IPS-NIHi7 (cell line): Measurements from ENCODE around the gene CD55.

Source experiments
- DNase-seq: peaks from one replicate; pipeline ENCODE4 v3.0.0; 2012; ENCODE audit warnings: mixed read lengths; ENCODE audit errors: extremely low spot score

Gene CD55

DNA sequence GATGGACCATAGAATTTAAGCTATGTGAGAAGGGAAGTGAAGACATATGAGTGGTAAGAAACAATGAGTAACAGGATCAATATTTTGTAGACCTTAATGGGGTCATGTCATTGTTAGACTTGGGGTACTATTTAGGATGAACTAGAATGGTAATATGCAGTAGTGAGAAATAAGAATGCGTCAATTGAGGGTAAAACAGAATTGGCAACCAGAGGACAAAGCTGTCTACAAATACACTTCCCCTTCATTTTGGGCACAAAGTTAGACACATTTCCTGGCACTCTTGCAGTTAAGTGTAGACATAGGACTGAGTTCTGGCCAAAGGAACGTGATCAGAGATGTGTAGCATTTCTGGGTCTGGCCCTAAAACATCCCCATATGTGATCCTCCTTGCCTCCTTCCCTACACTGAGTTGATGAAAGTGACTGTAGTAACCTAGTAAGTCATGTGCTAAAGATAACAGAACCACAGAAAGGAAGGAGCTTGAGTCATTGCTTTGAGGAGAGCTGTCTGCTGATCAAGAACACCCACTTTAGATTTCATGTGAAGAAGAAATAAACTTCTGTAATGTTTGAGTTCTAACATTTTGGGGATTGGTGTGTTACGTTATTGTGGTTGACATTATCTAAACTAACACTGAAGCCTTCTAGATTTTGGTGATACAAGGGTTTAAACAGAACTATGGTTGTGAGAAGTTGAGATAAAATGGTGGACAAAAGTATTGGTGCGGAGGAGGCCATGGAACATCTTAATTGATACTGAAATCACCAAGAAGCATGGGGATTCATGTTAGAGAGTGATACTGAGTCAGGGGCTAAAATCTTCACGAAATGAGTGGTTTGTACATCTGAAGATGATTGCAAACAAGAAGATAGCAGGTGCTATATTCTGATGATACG, 41.7 kb downstream of the CD55 start:
- DNase-seq = no peak

DNA sequence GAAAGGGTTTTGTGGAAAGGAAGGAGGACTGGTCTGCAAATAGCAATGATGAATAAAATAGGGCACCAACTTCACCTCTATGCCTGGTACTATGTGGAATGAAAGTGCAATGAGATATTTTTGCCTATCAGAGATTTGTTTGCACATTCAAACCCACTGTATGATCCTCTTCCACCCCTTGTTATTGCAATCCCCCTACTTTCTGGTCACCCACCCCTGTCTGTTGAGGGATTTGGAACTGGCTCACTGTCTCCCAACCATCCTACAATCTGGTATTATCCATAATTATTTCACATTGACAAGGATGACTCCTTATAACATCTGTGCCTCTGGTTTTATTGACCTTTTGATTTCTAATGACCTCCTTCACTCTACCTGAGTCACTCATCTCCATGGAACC, 42.4 kb downstream of the CD55 start:
- no peak for DNase-seq

DNA sequence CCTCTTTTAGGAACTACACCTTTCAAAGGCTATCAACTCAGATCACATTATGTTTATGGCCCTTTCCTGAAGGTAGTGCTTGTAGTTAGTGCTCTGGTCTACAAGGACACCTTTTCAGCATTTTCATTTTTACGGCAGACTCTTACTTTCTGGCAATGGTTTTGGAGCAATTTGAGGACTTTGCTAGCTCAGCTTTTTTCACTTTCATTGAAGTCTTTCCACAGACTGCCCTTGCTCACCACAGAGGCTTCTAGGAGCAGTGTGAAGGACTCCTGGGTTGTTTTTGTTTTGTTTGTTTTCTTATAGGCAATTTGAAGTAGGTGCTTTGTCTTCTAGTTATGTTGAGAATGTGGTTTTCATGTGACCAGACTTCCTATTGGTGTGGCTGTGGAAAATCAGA, 43.1 kb downstream of the CD55 start:
- no peak for DNase-seq

DNA sequence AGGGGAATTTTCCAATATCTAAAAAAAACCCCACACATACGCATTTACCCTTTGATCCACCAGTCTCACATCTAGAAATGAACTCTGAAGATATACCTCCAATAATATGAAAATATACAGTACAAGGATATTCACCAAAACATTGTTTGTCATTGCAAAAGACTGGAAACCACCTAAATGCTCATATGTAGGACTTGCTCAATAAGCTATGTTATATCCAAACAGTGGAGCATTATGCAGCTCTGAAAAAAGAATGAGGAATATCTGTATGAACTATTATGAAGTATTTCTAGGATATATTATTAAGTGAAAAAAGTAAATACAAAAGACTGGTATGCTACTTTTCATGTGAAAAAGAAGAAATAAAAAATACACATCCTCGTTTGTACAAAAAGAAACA, 43.6 kb downstream of the CD55 start:
- no peak for DNase-seq

DNA sequence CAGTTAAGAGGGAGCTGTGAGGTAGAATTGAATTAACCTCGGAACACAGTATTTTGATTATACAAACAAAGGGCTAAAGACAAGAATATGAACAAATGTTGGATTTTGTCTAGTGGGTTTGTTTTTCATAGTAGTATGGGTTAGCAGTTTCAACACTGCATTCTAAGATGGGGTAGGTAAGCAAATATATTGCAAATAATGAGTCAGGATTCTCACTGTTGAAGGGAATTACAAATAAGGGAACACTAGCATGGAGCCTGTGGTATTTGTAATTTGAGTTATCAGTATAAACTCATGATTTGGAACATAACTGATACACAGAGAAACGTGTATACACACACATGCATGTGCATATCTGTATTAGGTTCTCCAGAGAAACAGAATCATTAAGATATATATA, 44.5 kb downstream of the CD55 start:
- no peak for DNase-seq

DNA sequence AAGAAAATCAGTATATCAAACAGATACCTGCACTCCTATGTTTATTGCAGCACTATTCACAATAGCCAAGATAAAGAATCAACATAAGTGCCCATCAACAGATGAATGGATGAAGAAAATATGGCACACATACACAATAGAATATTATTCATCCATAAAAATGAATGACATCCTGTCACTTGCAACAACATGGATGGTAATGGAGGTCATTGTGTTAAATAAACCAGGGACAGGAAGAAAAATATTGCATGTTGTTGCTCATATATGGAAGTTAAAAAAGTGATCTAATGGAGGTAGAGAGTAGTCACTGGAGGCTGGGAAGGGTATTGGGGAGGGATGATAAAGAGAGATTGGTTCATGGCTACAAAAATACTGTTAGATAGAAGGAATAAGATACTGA, 67.2 kb downstream of the CD55 start:
- no peak for DNase-seq

DNA sequence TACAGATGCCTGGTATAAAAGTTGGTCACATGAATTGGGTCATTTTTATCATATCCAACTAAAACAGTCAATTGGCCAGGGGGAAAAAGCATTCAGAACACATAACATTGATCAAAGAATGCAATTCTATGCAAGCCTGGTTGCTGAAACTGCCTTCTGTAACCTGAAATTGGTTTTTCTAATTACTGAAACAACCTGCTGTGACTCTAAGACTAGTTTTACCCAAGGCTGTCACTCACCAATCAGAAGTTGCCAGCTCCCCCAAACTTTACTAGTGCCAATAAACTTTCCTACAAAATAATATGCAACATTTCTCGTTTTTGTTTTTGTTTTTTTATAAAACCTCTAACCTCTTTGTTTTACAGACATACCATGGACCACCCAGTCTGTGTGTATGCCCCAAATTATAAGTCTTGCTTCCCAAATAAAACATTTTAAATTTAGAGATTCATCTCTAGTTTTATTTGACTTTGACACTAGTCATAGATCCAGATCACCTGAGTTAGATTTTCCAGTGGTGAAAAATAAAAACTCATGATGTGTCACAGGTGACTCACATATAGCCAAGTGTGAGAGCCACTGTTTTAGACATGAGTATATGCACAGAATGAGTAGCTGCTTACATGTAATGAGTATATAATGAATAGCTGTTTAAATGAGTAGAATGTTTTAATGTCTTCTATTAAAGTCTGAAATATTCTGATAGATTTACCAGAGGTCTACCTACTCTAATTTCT, 68.4 kb downstream of the CD55 start:
- DNase-seq = no peak

DNA sequence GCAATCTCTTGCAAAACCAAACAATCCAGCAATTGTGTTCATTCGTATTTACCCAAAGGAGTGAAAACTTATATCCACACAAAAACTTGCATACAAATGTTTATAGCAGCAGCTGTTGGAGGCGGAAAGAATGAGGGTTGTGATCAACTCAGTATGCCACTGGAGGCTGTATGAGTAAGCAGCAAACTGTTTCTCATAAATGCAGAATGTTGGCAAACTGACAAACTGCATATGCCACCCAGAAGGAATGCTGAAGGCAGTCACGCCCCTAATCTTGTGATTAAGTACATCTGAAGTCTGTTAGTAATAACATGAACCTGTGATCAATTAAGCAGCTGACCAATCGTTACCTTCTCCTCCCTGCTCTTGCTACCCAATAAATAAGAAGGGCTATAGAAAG, 72.1 kb downstream of the CD55 start:
- DNase-seq = no peak

DNA sequence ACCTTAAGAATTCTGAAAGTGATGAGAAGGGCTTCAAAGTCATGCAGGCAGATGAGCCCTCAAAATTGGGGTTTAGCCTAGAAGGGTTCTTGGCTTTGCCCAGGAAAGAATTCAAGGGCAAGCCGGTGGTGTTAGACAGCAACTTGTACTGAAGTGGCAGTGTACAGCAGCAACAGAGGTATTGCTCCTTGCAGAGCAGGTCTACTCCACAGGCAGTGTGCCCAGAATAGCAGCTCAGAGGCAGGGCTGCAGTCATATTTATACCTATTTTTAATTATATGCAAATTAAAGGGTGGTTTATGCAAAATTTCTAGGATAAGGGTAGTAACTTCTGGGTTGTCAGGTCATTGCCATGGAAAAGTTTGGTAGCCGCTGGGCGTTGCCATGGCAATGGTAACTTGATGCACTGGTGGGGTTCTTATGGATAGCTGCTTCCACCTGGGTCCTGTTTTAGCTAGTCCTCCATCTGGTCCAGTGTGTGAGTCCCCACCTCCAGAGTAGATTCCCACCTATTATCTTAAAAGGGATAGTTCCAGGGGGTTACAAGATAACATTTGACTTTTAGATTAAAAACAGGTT, 74.8 kb downstream of the CD55 start:
- DNase-seq = no peak

DNA sequence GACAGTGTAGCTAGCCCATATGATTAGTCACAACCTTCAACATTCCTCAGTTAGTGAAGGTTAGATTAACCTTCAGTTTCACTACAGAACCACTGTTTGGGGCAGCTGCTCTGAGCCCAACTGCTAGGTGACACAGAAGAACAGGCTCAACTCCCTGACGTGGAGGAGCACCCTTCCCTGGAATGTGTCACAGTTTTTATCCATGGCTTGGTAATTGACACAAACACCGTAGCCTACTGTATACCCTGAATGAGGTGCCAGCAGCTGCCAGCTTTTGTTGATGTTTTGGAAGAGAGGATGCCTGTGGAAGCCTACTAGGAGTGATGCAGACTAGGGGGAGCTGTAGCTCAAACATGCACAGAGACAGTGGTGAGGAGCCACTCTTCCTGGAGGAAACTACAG, 76.0 kb downstream of the CD55 start:
- peak; percentile 50 for DNase-seq

DNA sequence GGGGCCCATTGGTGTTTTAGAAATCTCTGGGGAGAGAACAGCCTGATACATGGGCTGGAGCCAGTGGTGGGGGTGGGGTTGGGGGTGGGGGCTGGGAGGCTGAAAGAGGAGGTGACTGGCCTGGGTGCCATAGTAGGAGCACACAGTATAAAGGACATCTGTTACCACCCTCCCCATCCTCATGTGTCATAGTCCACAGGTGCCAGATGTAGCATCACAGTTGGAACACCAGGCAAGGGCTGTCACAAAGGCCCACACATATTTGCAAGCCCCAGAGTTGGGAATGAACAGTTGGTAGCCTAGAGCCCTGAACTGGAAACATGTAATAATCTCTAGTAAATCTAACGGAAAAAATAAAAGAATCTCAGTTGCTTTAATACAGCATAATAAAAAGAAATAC, 77.5 kb downstream of the CD55 start:
- no peak for DNase-seq

DNA sequence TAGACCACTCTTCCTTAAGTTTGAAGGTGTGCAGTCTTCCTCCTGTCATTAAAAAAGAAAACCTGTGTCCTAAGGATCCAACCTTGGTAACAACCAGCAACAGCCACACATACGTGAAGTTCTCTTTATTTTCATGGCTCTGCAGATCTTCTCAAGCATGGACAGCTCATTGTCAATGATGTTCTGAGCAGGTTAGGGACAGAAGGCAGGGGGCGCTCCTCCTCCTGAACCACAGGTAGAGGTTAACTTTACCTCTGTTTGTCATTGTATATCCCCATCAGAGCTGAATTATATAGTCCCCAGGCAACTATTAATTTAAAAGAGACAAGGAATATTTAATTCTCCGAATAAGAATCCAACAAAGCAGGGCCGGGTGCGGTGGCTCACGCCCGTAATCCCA, 80.1 kb downstream of the CD55 start:
- DNase-seq = peak; percentile 27

DNA sequence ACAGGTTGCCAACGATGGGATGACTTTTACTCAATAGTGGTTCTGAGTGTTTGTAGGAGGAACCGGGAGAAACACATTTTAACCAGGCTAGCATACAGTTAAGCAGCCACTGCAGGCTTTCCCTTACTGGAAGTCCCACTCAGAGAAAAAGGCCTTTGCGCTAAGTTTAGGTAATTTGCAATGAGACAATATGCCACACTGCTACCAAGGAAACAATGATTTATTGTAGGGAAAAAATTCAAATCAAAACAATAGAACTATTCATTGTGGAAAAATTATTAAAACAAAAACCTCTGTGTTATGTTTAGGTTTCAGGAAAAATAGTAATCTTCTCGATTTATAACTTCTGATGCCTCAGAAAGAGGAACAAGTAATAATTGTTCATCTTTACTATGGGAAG, 81.3 kb downstream of the CD55 start:
- DNase-seq = no peak

DNA sequence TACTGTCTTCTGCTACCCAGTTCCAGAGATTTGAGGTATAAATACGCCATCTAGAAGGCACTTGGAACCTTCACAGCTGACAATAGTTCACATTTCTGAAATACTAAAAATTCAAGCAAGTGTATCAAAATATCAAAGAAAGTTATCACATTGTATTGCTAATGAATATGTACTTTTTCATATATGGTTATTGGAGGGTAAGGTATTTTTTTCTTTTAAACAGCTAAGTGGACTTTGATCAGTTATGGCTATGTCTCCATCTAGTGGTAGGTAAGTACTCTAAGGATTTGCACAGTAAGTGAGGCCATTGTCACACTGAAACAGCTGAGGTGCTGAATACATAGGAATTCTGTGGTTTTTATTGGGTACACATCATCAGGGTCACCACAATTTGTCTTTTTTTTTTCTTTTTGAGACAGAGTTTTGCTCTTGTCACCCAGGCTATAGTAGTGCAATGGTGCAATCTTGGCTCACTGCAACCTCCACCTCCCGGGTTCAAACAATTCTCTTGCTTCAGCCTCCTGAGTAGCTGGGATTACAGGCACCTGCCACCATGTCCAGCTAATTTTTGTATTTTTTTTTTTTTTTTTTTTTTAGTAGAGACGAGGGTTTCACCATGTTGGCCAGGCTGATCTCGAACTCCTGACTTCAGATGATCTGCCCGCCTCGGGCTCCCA, 83.5 kb downstream of the CD55 start:
- peak; percentile 57 for DNase-seq

DNA sequence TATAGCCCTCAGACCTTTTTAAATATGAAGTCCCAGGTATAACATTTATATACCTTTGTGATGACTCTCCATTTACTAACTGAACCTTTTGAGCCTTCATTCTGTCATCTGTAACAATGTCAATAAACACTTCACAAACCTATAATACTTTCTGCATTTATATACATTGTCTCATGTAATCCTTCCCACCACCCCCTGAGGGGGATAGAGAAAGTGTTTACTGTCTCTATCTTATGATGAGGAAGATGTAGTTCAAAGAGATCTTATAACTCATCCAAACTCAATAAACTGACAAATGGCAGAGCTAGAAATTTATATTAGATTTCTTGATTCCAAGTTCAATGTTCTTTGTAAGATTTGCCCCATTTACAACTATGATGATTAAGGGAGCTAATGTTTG, 84.3 kb downstream of the CD55 start:
- DNase-seq = no peak

DNA sequence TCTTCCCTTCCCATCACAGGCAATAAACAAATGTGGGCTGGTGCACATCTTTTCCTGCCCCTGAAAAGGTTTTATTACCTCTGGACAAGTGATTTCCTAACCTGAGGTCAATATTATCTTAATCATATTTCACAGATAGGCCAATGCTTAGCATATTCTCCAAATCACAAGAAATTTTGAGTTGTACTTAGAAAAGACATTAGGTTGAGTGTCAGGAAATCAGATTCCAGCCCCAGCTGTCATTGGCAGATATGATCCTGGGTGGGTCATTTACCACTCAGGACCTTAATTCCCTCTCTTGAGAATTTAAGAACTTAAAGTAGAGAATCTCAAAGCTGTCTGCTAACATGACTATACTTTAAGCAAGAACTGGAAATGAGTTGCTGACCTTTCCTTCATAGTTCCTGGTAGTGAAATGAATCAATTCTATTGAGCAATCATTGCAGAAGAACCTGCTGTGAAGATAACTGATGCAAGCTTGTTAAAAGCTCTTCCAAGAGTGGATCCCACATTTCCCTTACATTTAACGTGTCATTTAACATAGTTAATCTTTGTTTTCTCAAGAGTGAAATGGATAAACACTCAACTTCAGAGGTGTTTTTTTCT, 86.3 kb downstream of the CD55 start:
- no peak for DNase-seq
